ENCODE measurements around the gene COL1A1. TPM values are rescaled to one million over a fixed set of nuclear protein-coding genes. Genes with fewer than 3 reads are reported as not detected.

COL1A1 gene
- total RNA-seq, 1 experiment from 2014 or later: 104 TPM

DNA sequence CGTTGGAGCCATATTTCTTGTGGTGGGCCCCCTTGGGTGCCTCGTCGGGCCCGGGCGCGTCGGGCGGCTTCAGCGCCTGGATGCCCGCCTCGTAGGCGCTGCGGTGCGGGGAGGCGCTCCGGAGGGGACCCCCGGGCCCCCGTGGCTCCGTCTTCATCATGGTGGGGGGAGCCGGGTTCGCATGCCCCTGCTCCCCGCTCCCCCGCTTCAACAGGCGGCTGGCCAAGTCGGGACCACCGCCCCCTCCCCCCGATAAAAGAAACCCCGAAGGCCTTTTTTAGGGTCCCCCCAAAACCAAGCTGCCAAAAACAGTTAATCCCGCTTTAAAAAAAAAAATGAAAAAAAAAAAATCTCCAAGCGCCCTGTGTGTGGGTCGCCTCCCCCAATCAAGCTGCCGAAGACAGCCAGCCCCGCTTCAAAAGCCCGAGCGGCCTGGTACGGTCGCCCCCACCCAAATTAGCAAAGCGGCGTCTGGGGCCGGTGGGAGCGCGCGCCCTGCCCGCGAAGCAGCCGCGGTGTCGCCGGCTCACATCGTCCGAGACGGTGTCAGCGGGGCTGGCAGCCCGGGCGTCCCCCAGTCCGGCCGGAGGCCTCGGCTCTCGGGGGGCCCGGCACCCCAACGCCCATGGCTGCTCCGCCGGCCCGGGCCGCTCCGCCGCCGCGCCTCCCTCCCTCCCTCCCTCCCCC, 50.9 kb downstream of the COL1A1 start, which contains the start of gene PPP1R9B:
Gene PPP1R9B, minus strand, starts transcription at position 324 of the 687 bp plus-strand sequence. Its CDS starts 164 bp downstream, at position 160.
- Mint-ChIP-seq H3K27ac (peak within 1 kb of the TSS in 2 of 3 experiments; percentile 75 to 80; a peak in 3 of 7 replicates), H3K36me3 (ENCODE audit: insufficient read depth in 1 of 3, low read depth in 3 of 3) (peaks cover 0 to 2% (median 0%) of the 10 kb centered on the region in 3 experiments; a peak in 1 of 7 replicates), H3K27me3 (ENCODE audit: low read depth) (peaks cover 13% of the 10 kb centered on the region), H3K4me1 (peaks cover 34 to 50% of the 10 kb centered on the region in 2 experiments), H3K4me3 (peak within 1 kb of the TSS; percentile 75 to 88), H3K9me3 (no peaks in the 10 kb centered on the region)
- no peak within 1 kb of the TSS for H2BK20ac ChIP-seq (ENCODE audit: low read depth, low read length, poor library complexity, severe bottlenecking)
- H3K27me3 ChIP-seq (ENCODE audit: insufficient read depth, low read length): no peaks in the 10 kb centered on the region; the same call in 1 of the 2 replicates
- H3K18ac ChIP-seq (ENCODE audit: insufficient read length, low read depth, low read length): peak within 1 kb of the TSS; percentile 1
- H3T11ph ChIP-seq (ENCODE audit: low read length): no peak within 1 kb of the TSS
- H2AFZ ChIP-seq (ENCODE audit: low read length): no peak within 1 kb of the TSS
- no peak within 1 kb of the TSS for H3K27ac ChIP-seq (ENCODE audit: insufficient read length, low read depth, low read length)
- no peak within 1 kb of the TSS for H3K23ac ChIP-seq (ENCODE audit: insufficient read length, low read depth, low read length)
- H4K20me1 ChIP-seq (ENCODE audit: control insufficient read depth, insufficient read depth, insufficient read length): peaks cover 3% of the 10 kb centered on the region
- no peaks in the 10 kb centered on the region for H3K79me2 ChIP-seq (ENCODE audit: insufficient read depth, low read length)
- DNase-seq: no peak
- no peak within 1 kb of the TSS for H2AK5ac ChIP-seq (ENCODE audit: insufficient read length, low read length)
- H3K4ac ChIP-seq (ENCODE audit: low read depth, low read length): no peak within 1 kb of the TSS
- no peak within 1 kb of the TSS for H2BK12ac ChIP-seq (ENCODE audit: insufficient read length, low read depth, low read length)
- peaks cover 25% of the 10 kb centered on the region for H3K23me2 ChIP-seq (ENCODE audit: insufficient read length, low read depth, low read length, poor library complexity, severe bottlenecking)
- H3K56ac ChIP-seq (ENCODE audit: insufficient read length, low read depth, low read length): no peak within 1 kb of the TSS
- H3K14ac ChIP-seq (ENCODE audit: insufficient read depth, low read length): no peak within 1 kb of the TSS
- H2BK5ac ChIP-seq (ENCODE audit: insufficient read length, low read length): no peak within 1 kb of the TSS
- H2BK15ac ChIP-seq (ENCODE audit: low read depth, low read length): no peak within 1 kb of the TSS
- H3K9ac ChIP-seq (ENCODE audit: extremely low read depth, insufficient read length, low read length): no peak within 1 kb of the TSS
- peak within 1 kb of the TSS; percentile 78 for H3K4me2 ChIP-seq (ENCODE audit: insufficient read depth, insufficient read length, low read length)
- H3K9me3 ChIP-seq (ENCODE audit: control insufficient read depth, low read depth, low read length): no peaks in the 10 kb centered on the region
- no peak within 1 kb of the TSS for H2BK120ac ChIP-seq (ENCODE audit: low read depth, low read length, poor library complexity, severe bottlenecking)
- no peak within 1 kb of the TSS for H4K8ac ChIP-seq (replicated peaks; ENCODE audit: insufficient read length, low read depth, low read length)
- no peak within 1 kb of the TSS for H4K91ac ChIP-seq (ENCODE audit: insufficient read length, low read depth, low read length)
- no peaks in the 10 kb centered on the region for H3K79me1 ChIP-seq (ENCODE audit: insufficient read depth, low read depth, low read length, poor library complexity, severe bottlenecking)
- no CpG with 5 or more reads among the region's 69 CpGs for WGBS (ENCODE audit: extremely low coverage, insufficient read length, low lambda C conversion rate)
- no peak within 1 kb of the TSS for H4K5ac ChIP-seq (ENCODE audit: insufficient read length, low read depth, low read length)
- TF ChIP-seq, protein P1, sequence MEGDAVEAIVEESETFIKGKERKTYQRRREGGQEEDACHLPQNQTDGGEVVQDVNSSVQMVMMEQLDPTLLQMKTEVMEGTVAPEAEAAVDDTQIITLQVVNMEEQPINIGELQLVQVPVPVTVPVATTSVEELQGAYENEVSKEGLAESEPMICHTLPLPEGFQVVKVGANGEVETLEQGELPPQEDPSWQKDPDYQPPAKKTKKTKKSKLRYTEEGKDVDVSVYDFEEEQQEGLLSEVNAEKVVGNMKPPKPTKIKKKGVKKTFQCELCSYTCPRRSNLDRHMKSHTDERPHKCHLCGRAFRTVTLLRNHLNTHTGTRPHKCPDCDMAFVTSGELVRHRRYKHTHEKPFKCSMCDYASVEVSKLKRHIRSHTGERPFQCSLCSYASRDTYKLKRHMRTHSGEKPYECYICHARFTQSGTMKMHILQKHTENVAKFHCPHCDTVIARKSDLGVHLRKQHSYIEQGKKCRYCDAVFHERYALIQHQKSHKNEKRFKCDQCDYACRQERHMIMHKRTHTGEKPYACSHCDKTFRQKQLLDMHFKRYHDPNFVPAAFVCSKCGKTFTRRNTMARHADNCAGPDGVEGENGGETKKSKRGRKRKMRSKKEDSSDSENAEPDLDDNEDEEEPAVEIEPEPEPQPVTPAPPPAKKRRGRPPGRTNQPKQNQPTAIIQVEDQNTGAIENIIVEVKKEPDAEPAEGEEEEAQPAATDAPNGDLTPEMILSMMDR (conservative IDR thresholded peaks at IDR 0.05): no peak
- peaks cover 4% of the 10 kb centered on the region; the same call in 1 of the 2 replicates for H3K4me1 ChIP-seq (ENCODE audit: insufficient read depth, low read length)

Measured in H9 (cell line).